GM12878 (cell line): ENCODE results near the gene GOLGA6L7. TPM values are rescaled to one million over a fixed set of nuclear protein-coding genes. Genes with fewer than 3 reads are reported as not detected.

Experiments used
- ATAC-seq: fragments of 200-7000 bp; cut with Tn5 transposase; 3 replicates; pipeline ENCODE4 v1.9.1; 2020; ENCODE audit warnings: mild to moderate bottlenecking, moderate library complexity
- BruUV-seq: library from RNA; stranded (reverse); fragments of 400-500 nt; replicated peaks from 2 replicates; lab custom pipeline; 2021; lab: Mats Ljungman, UMichigan
- CTCF ChIA-PET: fragments of 300-600 bp; sonication (Branson Sonifier 250); formaldehyde crosslinking; extraction: SDS; loops from one replicate; lab custom pipeline; 2021; ENCODE audit warnings: inconsistent platforms; lab: Yijun Ruan, JAX
- POLR2A ChIA-PET: fragments of 350-600 bp; formaldehyde crosslinking; extraction: SDS; loops from one replicate; lab custom pipeline; 2021; ENCODE audit warnings: inconsistent platforms; lab: Charles Lee
- RAD21 ChIA-PET: fragments of 300-600 bp; sonication (Branson Sonifier 250); formaldehyde crosslinking; loops from one replicate; lab custom pipeline; 2023; ENCODE audit warnings: antibody characterized with exemption; ENCODE audit not compliant: unreplicated experiment; lab: Charles Lee
- SMC1A ChIA-PET: fragments of 300-600 bp; sonication (Branson Sonifier 250); formaldehyde crosslinking; loops from one replicate; lab custom pipeline; 2023; ENCODE audit not compliant: unreplicated experiment, uncharacterized antibody; lab: Charles Lee
- DNase-seq: peaks from one replicate; pipeline ENCODE4 v3.0.0-alpha.2; 2011; ENCODE audit warnings: low read depth, low spot score
- FAIRE-seq: peaks from 3 replicates; lab custom pipeline; 2011; peaks lifted over from hg19 to GRCh38; lab: Jason Lieb, UNC
- H2AFZ ChIP-seq: 2 replicates; pipeline ENCODE4 v1.6.0; 2011; ENCODE audit warnings: low read depth, low read length, control low read depth; ENCODE audit not compliant: control insufficient read depth
- H3K27ac ChIP-seq: 2 replicates; pipeline ENCODE4 v1.5.1; 2011; ENCODE audit warnings: control low read depth; ENCODE audit not compliant: control insufficient read depth, insufficient read depth
- H3K27me3 ChIP-seq, 2 experiments: replicated peaks in 1 of 2; 2 replicates each; pipeline versions ENCODE4 v1.6.0 to v1.6.1; 2011; ENCODE audit warnings: low read length in 1 of 2; ENCODE audit not compliant: control insufficient read depth in 2 of 2, insufficient read depth in 2 of 2
- H3K36me3 ChIP-seq, 2 experiments: 2 replicates each; pipeline ENCODE4 v1.5.1; 2011; ENCODE audit warnings: low read length in 1 of 2; ENCODE audit not compliant: control insufficient read depth in 2 of 2, insufficient read depth in 2 of 2
- H3K4me1 ChIP-seq: 2 replicates; pipeline ENCODE4 v1.6.1; 2011; ENCODE audit warnings: mild to moderate bottlenecking, low read length, moderate library complexity, mixed read lengths; ENCODE audit not compliant: control insufficient read depth, insufficient read depth
- H3K4me2 ChIP-seq: 2 replicates; pipeline ENCODE4 v1.6.0; 2011; ENCODE audit warnings: control low read depth; ENCODE audit not compliant: control insufficient read depth, insufficient read depth
- H3K4me3 ChIP-seq: fragments of 200-600 bp; sonication (generic); 2 replicates; pipeline ENCODE4 v1.5.1; 2016
- H3K79me2 ChIP-seq: 2 replicates; pipeline ENCODE4 v1.6.0; 2011; ENCODE audit warnings: low read length; ENCODE audit not compliant: control insufficient read depth, insufficient read depth
- H3K9ac ChIP-seq: 2 replicates; pipeline ENCODE4 v1.8.0; 2011; ENCODE audit warnings: low read length, control low read depth, mixed read lengths; ENCODE audit not compliant: control insufficient read depth, insufficient read depth
- H3K9me3 ChIP-seq: replicated peaks from 3 replicates; pipeline ENCODE4 v1.5.1; 2011; ENCODE audit warnings: mild to moderate bottlenecking, low read length; ENCODE audit not compliant: control insufficient read depth, insufficient read depth
- H4K20me1 ChIP-seq: 2 replicates; pipeline ENCODE4 v1.6.0; 2011; ENCODE audit not compliant: control insufficient read depth, insufficient read depth
- NBN ChIP-seq: fragments of 450-650 bp; IDR thresholded peaks from 2 replicates; pipeline ENCODE4 v1.6.1; 2016
- NFXL1 ChIP-seq: fragments of 450-650 bp; IDR thresholded peaks from 2 replicates; pipeline ENCODE4 v1.6.1; 2017; ENCODE audit warnings: antibody characterized with exemption, mild to moderate bottlenecking, borderline replicate concordance
- PAX5 ChIP-seq: IDR thresholded peaks from 2 replicates; pipeline ENCODE4 v1.6.1; 2011; ENCODE audit warnings: low read depth, low read length, borderline replicate concordance
- RB1 ChIP-seq: fragments of 450-650 bp; formaldehyde crosslinking; IDR thresholded peaks from 2 replicates; pipeline ENCODE4 v1.6.1; 2017; ENCODE audit warnings: mild to moderate bottlenecking, borderline replicate concordance
- SMAD1 ChIP-seq: fragments of 450-650 bp; IDR thresholded peaks from 2 replicates; pipeline ENCODE4 v1.6.1; 2018; ENCODE audit warnings: mild to moderate bottlenecking, low read depth; ENCODE audit not compliant: partially characterized antibody
- SREBF1 ChIP-seq: IDR thresholded peaks from 2 replicates; pipeline ENCODE4 v1.6.1; 2012; ENCODE audit warnings: mild to moderate bottlenecking, low read length
- TCF7 ChIP-seq: IDR thresholded peaks from 2 replicates; pipeline ENCODE4 v1.6.1; 2014; ENCODE audit warnings: antibody characterized with exemption, borderline replicate concordance
- ZSCAN29 ChIP-seq: fragments of 450-650 bp; IDR thresholded peaks from 2 replicates; pipeline ENCODE4 v1.6.1; 2017; ENCODE audit warnings: mild to moderate bottlenecking, moderate library complexity
- ZZZ3 ChIP-seq: IDR thresholded peaks from 2 replicates; pipeline ENCODE4 v1.6.1; 2011; ENCODE audit warnings: low read depth; ENCODE audit not compliant: control insufficient read depth, insufficient read length
- WGBS: methylation state at CpG from one replicate; pipeline ENCODE4 v1.1.6; 2016; ENCODE audit warnings: low lambda C conversion rate; ENCODE audit not compliant: insufficient replicate concordance, insufficient coverage; ENCODE audit errors: missing lambda C conversion rate; 5-methylcytosine and 5-hydroxymethylcytosine counted together
- in situ Hi-C: fragments of 300-500 bp; cut with MboI; formaldehyde crosslinking; loops from 9 replicates; pipeline ENCODE4 v1.14.3; 2018; ENCODE audit warnings: mixed read lengths
- intact Hi-C: fragments of 100-400 bp; cut with micrococcal nuclease; formaldehyde crosslinking; loops from one replicate; pipeline ENCODE4 v1.14.2; 2022; ENCODE audit not compliant: unreplicated experiment
- polyA plus RNA-seq, 11 experiments: library from polyadenylated mRNA; depleted of rRNA in 4 of 11; unstranded in 6 of 11; stranded (reverse) in 5 of 11; fragments of >200 nt; fragmentation: Nextera tagmentation in 4 of 11; fragmentation: Illumina TruSeq in 1 of 11; extraction: Ambion mirVana in 4 of 11; extraction: Trizol in 1 of 11; gene quantifications; 1 replicate in 1 of 11; 2 replicates in 10 of 11; pipeline versions ENCODE4 v1.2.1 to v1.2.3, GENCODE V29; 2011 to 2016; ENCODE audit warnings: inconsistent platforms in 2 of 11, missing spikeins in 2 of 11, low read depth in 1 of 11
- total RNA-seq, 4 experiments: library from RNA; depleted of rRNA in 3 of 4; stranded (reverse); fragments of >200 nt in 3 of 4; fragmentation: Illumina TruSeq in 1 of 4; extraction: Trizol in 1 of 4; gene quantifications; 2 replicates each; pipeline versions ENCODE4 v1.2.1 to v1.2.3, GENCODE V29; 2013 to 2021
- TF ChIP-seq, protein P1 (sequence below): fragments of 150-350 bp; IDR thresholded peaks from 2 replicates; pipeline ENCODE4 v1.6.1; 2014; ENCODE audit warnings: mild to moderate bottlenecking, low read depth, low read length
- TF ChIP-seq, protein P2 (sequence below): fragments of 450-650 bp; IDR thresholded peaks from 2 replicates; pipeline ENCODE4 v1.6.1; 2017; ENCODE audit warnings: low read depth, mild to moderate bottlenecking, moderate library complexity
- TF ChIP-seq, protein P3 (sequence below): IDR thresholded peaks from 2 replicates; pipeline ENCODE4 v1.6.1; 2012; ENCODE audit warnings: mild to moderate bottlenecking, low read depth, low read length

The GOLGA6L7 gene
- total and polyA plus RNA-seq, 10 of the 15 experiments (the other 5 are each of a cell fraction or from before 2014, with no cell fraction given), result not detected

DNA sequence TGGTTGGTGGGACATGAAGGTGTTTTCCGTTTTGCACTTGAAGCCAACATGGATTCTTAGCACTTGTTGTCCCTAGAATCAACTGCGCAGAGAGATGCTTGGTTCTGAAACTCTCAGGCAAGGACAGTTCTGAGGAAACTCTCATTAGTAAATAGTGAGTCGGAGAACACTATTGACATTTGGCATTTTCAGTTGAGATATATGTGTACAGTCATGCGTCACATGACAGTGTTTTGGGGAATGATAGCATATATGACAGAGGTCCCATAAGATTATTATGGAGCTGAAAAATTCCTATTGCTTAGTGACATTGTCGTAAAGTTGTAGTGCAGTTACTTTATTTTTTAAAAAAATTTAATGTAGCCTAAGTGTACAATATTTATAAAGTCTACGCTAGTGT lies 43.1 kb upstream of the GOLGA6L7 start:
- intact Hi-C loops, result no loop called here

More for the DNA sequence above, 43.1 kb upstream of the GOLGA6L7 start:
- DNase-seq (no peak), FAIRE-seq (no peak), ATAC-seq (no peak)
- Histone ChIP-seq H3K4me1 (no peaks in the 10 kb centered on the region), H3K27ac (no peak overlapping the region), H3K4me2 (no peak overlapping the region), H2AFZ (no peak overlapping the region), H4K20me1 (no peaks in the 10 kb centered on the region), H3K27me3 (no peaks in the 10 kb centered on the region; a peak in 1 of 4 replicates), H3K4me3 (no peak overlapping the region), H3K9ac (no peak overlapping the region), H3K36me3 (no peaks in the 10 kb centered on the region), H3K9me3 (no peaks in the 10 kb centered on the region), H3K79me2 (no peaks in the 10 kb centered on the region)
- RAD21 ChIA-PET, result no interaction called here
- SMC1A ChIA-PET, result no interaction called here
- CTCF ChIA-PET, result no interaction called here
- in situ Hi-C loops, result no loop called here
- WGBS, result 67% methylated on average over 6 of the region's 6 CpGs
- POLR2A ChIA-PET, result no interaction called here
- TF ChIP-seq ZSCAN29 (no peak), NFXL1 (no peak), RB1 (no peak), SREBF1 (no peak), ZZZ3 (no peak), TCF7 (no peak), NBN (no peak), SMAD1 (no peak), PAX5 (no peak)
- TF ChIP-seq, protein P1, sequence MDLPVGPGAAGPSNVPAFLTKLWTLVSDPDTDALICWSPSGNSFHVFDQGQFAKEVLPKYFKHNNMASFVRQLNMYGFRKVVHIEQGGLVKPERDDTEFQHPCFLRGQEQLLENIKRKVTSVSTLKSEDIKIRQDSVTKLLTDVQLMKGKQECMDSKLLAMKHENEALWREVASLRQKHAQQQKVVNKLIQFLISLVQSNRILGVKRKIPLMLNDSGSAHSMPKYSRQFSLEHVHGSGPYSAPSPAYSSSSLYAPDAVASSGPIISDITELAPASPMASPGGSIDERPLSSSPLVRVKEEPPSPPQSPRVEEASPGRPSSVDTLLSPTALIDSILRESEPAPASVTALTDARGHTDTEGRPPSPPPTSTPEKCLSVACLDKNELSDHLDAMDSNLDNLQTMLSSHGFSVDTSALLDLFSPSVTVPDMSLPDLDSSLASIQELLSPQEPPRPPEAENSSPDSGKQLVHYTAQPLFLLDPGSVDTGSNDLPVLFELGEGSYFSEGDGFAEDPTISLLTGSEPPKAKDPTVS, result no peak
- TF ChIP-seq, protein P2, sequence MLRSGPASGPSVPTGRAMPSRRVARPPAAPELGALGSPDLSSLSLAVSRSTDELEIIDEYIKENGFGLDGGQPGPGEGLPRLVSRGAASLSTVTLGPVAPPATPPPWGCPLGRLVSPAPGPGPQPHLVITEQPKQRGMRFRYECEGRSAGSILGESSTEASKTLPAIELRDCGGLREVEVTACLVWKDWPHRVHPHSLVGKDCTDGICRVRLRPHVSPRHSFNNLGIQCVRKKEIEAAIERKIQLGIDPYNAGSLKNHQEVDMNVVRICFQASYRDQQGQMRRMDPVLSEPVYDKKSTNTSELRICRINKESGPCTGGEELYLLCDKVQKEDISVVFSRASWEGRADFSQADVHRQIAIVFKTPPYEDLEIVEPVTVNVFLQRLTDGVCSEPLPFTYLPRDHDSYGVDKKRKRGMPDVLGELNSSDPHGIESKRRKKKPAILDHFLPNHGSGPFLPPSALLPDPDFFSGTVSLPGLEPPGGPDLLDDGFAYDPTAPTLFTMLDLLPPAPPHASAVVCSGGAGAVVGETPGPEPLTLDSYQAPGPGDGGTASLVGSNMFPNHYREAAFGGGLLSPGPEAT, result no peak
- TF ChIP-seq, protein P3, sequence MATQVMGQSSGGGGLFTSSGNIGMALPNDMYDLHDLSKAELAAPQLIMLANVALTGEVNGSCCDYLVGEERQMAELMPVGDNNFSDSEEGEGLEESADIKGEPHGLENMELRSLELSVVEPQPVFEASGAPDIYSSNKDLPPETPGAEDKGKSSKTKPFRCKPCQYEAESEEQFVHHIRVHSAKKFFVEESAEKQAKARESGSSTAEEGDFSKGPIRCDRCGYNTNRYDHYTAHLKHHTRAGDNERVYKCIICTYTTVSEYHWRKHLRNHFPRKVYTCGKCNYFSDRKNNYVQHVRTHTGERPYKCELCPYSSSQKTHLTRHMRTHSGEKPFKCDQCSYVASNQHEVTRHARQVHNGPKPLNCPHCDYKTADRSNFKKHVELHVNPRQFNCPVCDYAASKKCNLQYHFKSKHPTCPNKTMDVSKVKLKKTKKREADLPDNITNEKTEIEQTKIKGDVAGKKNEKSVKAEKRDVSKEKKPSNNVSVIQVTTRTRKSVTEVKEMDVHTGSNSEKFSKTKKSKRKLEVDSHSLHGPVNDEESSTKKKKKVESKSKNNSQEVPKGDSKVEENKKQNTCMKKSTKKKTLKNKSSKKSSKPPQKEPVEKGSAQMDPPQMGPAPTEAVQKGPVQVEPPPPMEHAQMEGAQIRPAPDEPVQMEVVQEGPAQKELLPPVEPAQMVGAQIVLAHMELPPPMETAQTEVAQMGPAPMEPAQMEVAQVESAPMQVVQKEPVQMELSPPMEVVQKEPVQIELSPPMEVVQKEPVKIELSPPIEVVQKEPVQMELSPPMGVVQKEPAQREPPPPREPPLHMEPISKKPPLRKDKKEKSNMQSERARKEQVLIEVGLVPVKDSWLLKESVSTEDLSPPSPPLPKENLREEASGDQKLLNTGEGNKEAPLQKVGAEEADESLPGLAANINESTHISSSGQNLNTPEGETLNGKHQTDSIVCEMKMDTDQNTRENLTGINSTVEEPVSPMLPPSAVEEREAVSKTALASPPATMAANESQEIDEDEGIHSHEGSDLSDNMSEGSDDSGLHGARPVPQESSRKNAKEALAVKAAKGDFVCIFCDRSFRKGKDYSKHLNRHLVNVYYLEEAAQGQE, result no peak
- no TSS peak for BruUV-seq
